Activated B cell treated with CpG ODN at 0.5 μM for 24 hours (primary cell): ENCODE results near the gene ANKMY1. TPM values are rescaled to one million over a fixed set of nuclear protein-coding genes. Genes with fewer than 3 reads are reported as not detected.
"Not testable (repeated sequence)": the region's sequence is repeated elsewhere in the genome, so short reads cannot be mapped to it uniquely, and the experiment has no call there.

Source experiments
- ATAC-seq: fragments of 200-7000 bp; cut with Tn5 transposase; one replicate; pipeline ENCODE4 v1.10.0; 2021; ENCODE audit warnings: low read depth, mild to moderate bottlenecking, moderate library complexity
- CTCF ChIA-PET: fragments of 350-600 bp; sonication (Branson Sonifier 250); formaldehyde crosslinking; loops from one replicate; lab custom pipeline; 2021; ENCODE audit warnings: antibody characterized with exemption; lab: Charles Lee
- POLR2A ChIA-PET: fragments of 350-600 bp; sonication (Branson Sonifier 250); formaldehyde crosslinking; loops from one replicate; lab custom pipeline; 2021; ENCODE audit warnings: antibody characterized with exemption; lab: Charles Lee
- DNase-seq: peaks from one replicate; pipeline ENCODE4 v3.0.0; 2022
- H3K27ac Mint-ChIP-seq: one replicate; pipeline ENCODE4 v1.8.0; 2020; ENCODE audit warnings: mixed read lengths
- H3K27me3 Mint-ChIP-seq: one replicate; pipeline ENCODE4 v1.8.0; 2021; ENCODE audit warnings: mixed read lengths
- H3K36me3 Mint-ChIP-seq: one replicate; pipeline ENCODE4 v1.8.0; 2021; ENCODE audit warnings: low read depth, mixed read lengths
- H3K4me1 Mint-ChIP-seq: one replicate; pipeline ENCODE4 v1.8.0; 2021; ENCODE audit warnings: mixed read lengths
- H3K4me3 Mint-ChIP-seq: one replicate; pipeline ENCODE4 v1.8.0; 2020; ENCODE audit warnings: mild to moderate bottlenecking, mixed read lengths
- H3K9me3 Mint-ChIP-seq: one replicate; pipeline ENCODE4 v1.8.0; 2020; ENCODE audit warnings: mixed read lengths
- intact Hi-C: fragments of 100-400 bp; cut with micrococcal nuclease; formaldehyde crosslinking; loops from one replicate; pipeline ENCODE4 v1.15.1; 2024
- total RNA-seq: library from RNA; stranded (reverse); gene quantifications from 2 replicates; pipeline ENCODE4 v1.2.3, GENCODE V29; 2022
- TF ChIP-seq, protein P1 (sequence below): fragments of 200-600 bp; IDR thresholded peaks from one replicate; pipeline ENCODE4 v1.8.0; 2022; ENCODE audit warnings: antibody characterized with exemption, mild to moderate bottlenecking

The ANKMY1 gene
- total RNA-seq, 1 donor from 2014 or later: 40.4 TPM

DNA sequence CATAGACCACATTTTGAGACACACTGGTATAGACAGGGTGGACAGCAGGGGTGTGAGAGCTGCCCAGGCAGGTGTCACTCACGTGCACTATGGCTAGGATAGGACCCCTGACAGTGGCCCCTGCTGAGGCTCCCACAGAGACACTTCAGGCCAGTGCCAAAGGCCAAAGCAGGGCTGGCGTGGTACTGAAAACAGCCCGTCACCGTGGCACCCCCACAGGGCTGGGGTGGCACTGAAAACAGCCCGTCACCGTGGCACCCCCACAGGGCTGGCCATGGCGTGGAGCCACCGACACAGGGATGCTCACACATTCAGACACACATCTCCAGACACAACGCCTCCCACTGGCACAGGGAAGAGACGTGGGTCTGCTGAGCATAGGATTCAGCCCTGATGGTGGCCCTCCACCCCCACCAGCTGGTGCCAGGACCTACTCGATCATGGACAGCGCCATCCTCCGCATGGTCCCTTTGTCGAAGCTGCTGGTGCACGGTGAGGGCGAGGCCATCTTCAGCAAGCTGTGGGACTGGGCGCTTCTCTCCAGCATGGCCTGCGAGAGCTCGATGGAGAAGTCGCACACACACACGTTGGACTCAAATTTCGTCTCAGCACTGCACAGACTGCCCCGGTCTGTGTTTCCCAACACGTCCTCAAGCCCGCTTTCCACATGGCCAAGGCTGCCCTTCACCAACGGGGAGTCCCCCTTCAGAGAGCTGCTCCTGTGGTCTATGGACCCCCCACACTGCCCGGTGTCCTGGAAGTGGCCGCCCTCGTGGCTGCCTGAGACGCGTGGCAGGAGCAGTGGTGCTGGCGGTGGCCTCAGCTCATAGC, 34.1 kb downstream of the ANKMY1 start:
- POLR2A ChIA-PET: no interaction called here
- ATAC-seq (no peak), DNase-seq (no peak)
- H3K4me1 Mint-ChIP-seq: no peaks in the 10 kb centered on the region
- intact Hi-C loops: no loop called here
- peaks cover 58% of the 10 kb centered on the region for H3K36me3 Mint-ChIP-seq
- TF ChIP-seq, protein P1, sequence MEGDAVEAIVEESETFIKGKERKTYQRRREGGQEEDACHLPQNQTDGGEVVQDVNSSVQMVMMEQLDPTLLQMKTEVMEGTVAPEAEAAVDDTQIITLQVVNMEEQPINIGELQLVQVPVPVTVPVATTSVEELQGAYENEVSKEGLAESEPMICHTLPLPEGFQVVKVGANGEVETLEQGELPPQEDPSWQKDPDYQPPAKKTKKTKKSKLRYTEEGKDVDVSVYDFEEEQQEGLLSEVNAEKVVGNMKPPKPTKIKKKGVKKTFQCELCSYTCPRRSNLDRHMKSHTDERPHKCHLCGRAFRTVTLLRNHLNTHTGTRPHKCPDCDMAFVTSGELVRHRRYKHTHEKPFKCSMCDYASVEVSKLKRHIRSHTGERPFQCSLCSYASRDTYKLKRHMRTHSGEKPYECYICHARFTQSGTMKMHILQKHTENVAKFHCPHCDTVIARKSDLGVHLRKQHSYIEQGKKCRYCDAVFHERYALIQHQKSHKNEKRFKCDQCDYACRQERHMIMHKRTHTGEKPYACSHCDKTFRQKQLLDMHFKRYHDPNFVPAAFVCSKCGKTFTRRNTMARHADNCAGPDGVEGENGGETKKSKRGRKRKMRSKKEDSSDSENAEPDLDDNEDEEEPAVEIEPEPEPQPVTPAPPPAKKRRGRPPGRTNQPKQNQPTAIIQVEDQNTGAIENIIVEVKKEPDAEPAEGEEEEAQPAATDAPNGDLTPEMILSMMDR: no peak
- no peaks in the 10 kb centered on the region for H3K27me3 Mint-ChIP-seq
- H3K9me3 Mint-ChIP-seq: peaks cover 11% of the 10 kb centered on the region
- no peak overlapping the region for H3K4me3 Mint-ChIP-seq
- CTCF ChIA-PET: interaction anchor here (1.4 kb wide), 1 partner anchor 9 kb away, joined by 4 read pairs; no protein-coding TSS in a partner anchor
- H3K27ac Mint-ChIP-seq: no peak overlapping the region

DNA sequence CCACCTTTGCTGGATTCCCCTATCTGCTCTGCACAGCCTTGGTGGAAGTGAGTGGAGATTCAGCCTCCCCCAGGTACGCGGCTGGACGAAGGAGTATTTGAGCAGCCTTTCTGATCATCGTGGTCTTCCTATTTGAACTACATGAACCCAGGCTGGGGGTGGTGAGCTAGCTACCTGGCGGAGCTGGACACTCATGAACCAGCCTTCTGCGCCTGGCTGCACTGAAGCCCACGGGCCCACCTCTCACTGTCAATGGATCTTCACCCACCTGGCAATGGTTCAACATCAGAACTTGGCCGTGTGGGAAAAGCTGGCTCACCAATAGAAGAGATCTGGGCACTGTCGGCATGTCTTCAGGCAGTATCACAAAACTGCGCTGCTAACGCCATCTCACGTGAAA, 35.4 kb downstream of the ANKMY1 start:
- ChIA-PET CTCF (no interaction called here), POLR2A (no interaction called here)
- ATAC-seq: no peak
- DNase-seq: no peak
- peaks cover 50% of the 10 kb centered on the region for H3K36me3 Mint-ChIP-seq
- TF ChIP-seq, protein P1: no peak
- no peak overlapping the region for H3K27ac Mint-ChIP-seq
- intact Hi-C loops: no loop called here
- H3K4me3 Mint-ChIP-seq: no peak overlapping the region
- no peaks in the 10 kb centered on the region for H3K27me3 Mint-ChIP-seq
- peaks cover 11% of the 10 kb centered on the region for H3K9me3 Mint-ChIP-seq
- H3K4me1 Mint-ChIP-seq: no peaks in the 10 kb centered on the region

DNA sequence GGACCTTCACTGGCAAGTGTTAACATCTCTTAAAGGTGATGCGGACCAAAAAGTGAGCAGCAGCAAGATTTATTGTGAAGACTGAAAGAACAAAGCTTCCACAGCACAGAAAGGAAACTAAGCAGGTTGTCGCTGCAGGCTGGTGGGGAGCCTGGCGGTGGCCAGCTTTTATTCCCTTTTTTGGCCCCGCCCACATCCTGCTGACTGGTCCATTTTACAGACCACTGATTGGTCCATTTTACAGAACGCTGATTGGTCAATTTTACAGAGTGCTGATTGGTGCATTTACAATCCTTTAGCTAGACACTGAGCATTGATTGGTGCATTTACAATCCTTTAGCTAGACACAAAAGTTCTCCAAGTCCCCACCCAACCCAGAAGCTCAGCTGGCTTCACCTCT, 35.9 kb downstream of the ANKMY1 start:
- H3K27ac Mint-ChIP-seq, H3K4me1 Mint-ChIP-seq, H3K27me3 Mint-ChIP-seq, DNase-seq, H3K9me3 Mint-ChIP-seq, intact Hi-C loops, POLR2A ChIA-PET, ATAC-seq, H3K4me3 Mint-ChIP-seq, CTCF ChIA-PET: not testable (repeated sequence)
- H3K36me3 Mint-ChIP-seq: peaks cover 46% of the 10 kb centered on the region

DNA sequence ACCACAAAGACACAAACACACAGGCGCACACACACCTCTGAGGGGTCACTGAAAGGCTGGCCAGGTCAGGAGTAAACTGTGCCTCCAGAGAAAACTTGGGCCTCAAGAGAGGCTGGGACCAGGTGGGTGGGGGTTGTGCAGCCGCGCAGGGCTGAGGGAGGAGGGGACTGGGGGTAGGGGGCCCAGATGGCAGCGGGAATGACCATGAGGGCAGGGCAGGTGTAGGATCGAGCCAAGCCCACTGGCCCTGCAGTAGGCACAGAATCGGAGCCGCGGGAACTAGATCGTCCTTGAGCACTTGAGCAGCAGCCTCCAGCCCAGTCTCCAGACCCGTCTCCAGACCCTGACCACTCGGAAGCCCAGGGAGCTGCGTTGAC, 36.8 kb downstream of the ANKMY1 start:
- no peaks in the 10 kb centered on the region for H3K4me1 Mint-ChIP-seq
- no peak for ATAC-seq
- peaks cover 8% of the 10 kb centered on the region for H3K9me3 Mint-ChIP-seq
- CTCF ChIA-PET: no interaction called here
- no peaks in the 10 kb centered on the region for H3K27me3 Mint-ChIP-seq
- TF ChIP-seq, protein P1: no peak
- DNase-seq: no peak
- H3K27ac Mint-ChIP-seq: no peak overlapping the region
- intact Hi-C loops: no loop called here
- POLR2A ChIA-PET: no interaction called here
- H3K36me3 Mint-ChIP-seq: peaks cover 41% of the 10 kb centered on the region
- no peak overlapping the region for H3K4me3 Mint-ChIP-seq

DNA sequence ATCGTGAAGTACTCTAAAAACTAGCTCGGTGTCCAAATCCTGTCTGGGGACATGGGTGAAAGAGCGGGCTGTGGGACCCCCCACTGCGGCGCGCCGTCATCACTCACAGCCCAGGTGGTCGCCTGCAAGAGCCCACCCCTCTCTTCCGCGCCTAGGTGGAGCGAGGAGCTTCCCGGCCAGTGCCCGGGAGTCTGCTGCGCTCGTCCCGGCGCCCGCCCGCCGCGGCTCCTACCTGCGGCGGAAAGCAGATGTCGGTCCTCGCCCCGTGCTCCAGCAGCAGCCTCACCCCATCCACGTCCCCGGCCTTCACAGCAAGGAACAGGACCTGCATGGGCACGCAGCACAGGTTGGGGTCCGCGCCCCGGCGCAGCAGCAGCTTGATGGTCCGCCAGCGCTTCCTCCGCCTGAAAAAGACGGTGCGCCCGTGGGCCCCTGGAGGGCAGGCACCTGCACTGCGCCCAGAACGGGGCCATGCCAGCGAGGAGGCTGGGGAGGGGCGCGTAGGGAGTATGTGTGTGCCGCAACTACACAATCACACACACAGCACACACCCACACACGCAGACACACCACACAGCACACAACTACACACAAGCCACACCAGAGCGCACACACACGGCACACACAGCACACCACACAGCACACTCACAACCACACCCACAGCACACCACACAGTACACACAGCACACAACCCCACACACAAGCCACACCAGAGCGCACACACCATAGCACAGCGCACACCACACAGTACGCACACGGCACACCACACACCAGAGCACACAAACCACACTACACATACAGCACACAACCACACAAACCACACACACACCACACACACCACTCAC, 37.4 kb downstream of the ANKMY1 start:
- Mint-ChIP-seq H3K27me3 (no peaks in the 10 kb centered on the region), H3K9me3 (peaks cover 8% of the 10 kb centered on the region), H3K4me3 (no peak overlapping the region), H3K27ac (no peak overlapping the region), H3K36me3 (peaks cover 36% of the 10 kb centered on the region), H3K4me1 (no peaks in the 10 kb centered on the region)
- ChIA-PET POLR2A (no interaction called here), CTCF (no interaction called here)
- no peak for DNase-seq
- no peak for ATAC-seq
- intact Hi-C loops: no loop called here
- TF ChIP-seq, protein P1: no peak
